ENCODE measurements around the gene ADORA2B.

The ADORA2B gene

GRCh38 chr17:15999141-15999973 is 54.4 kb downstream of the ADORA2B start, which contains the start of the genes TTC19 and ZSWIM7:
TTC19 (plus strand) TSS chr17:15999824; CDS start chr17:15999849, 25 bp downstream.
ZSWIM7 (minus strand) TSS chr17:15999704; CDS start chr17:15999594, 110 bp downstream.
- peak; percentile 100 for DNase-seq

GRCh38 chr17:15999974-16000827 is 55.3 kb downstream of the ADORA2B start:
- no peak for DNase-seq

- DNase-seq = no peak
Observed at GRCh38 chr17:16001226-16001897, 56.4 kb downstream of the ADORA2B start.

GRCh38 chr17:16002708-16003260 is 57.9 kb downstream of the ADORA2B start:
- DNase-seq = no peak

- no peak for DNase-seq
Observed at GRCh38 chr17:16003841-16004240, 58.9 kb downstream of the ADORA2B start.

GRCh38 chr17:16005636-16006035 is 60.7 kb downstream of the ADORA2B start:
- DNase-seq = no peak

- DNase-seq = no peak
Observed at GRCh38 chr17:16007439-16007838, 62.5 kb downstream of the ADORA2B start.

- no peak for DNase-seq
Observed at GRCh38 chr17:16013943-16014407, 69.0 kb downstream of the ADORA2B start.

- DNase-seq = no peak
Observed at GRCh38 chr17:16019347-16019746, 74.4 kb downstream of the ADORA2B start.

- DNase-seq = no peak
Observed at GRCh38 chr17:16023881-16024280, 79.0 kb downstream of the ADORA2B start.

GRCh38 chr17:16025202-16025601 is 80.3 kb downstream of the ADORA2B start:
- no peak for DNase-seq

Data from SHP77 treated with DMSO at 0.1 percent for 48 hours (cell line).